GM18858 (cell line): ENCODE data around the gene EML5.

Experiments
- ATAC-seq: cut with Tn5 transposase; IDR thresholded peaks from one replicate; pipeline ENCODE4 v1.9.1; 2021; ENCODE audit not compliant: unreplicated experiment

The EML5 gene

DNA sequence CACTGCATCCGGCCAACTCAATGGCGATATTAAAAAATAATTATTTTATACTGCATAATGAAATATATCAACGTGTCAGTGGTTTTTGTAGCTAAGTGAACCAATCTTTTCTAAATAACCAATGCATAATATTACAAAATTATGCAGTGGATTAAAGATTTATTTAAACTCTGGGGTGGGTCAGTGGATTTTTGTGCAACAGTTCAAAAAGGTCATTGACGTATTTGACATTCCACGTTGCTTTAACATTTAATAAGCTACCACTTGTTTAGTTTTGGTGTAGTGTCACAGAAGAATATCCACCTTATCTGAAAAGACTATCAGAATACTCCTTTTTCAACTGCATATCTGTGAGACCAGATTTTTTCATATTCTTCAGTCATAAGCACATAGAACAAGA, 227.3 kb downstream of the EML5 start:
- ATAC-seq: no peak

DNA sequence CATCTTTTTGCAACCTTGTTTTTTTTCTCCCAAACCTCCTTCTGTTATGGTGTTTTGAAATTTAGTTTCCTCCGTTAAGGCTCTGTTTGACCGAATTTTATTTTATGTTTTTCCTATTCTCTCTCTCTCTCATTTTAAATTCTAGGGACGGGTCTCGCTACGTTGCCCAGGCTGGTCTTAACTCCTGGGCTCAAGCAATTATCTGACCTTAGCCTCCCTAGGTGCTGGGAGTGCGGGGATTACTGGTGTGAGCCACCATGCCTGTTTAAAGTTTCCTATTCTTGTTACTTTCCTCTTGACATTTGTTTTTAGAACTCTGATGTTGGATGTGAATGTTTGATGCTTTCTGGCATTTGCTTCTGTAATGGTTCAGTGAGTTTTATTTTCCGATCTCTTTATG, 228.9 kb downstream of the EML5 start:
- no peak for ATAC-seq

DNA sequence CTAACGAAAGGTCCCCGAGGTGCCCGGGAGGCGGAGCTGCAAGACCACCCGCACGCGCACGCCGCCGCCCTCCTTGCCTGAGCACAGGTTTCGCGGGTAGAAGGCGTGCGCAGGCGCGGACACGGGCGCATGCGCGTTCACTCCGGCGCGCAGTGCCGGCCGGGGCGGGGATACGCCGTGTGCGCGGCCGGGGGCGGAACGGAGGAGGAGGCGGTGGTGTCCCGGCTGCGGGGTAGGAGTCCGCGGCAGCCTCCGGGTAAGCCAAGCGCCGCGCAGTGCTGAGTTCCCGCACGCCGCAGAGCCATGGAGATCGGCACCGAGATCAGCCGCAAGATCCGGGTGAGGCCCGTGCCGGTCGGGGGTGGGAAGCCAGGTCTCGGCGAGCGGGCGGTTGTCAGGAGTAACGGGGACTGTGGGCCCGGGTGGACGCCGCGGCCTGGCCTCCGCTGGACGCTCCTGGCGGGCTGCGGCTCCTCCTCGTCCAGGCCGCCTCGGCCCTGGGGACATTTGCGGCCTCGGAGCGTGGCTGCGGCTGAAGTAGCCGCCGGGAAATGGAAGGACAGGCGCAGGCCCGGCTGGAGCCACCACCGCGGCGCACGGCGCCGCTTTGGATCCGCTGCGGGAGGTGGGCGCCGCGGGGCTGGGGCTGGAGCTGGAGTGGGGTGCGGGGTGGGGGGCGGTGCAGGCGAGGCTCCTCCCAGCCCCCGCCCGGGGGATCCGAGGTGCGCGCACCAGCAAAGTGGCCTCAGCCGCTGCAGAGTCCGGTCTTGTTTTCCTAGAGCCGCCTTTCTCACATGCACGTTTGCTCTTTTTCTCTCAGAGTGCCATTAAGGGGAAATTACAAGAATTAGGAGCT, 229.7 kb downstream of the EML5 start, which contains the start of gene ZC3H14:
TSS of gene ZC3H14 (plus strand) at position 207 of the 856 bp plus-strand sequence. CDS start at position 304, 97 bp downstream.
- ATAC-seq: peak; percentile 87

DNA sequence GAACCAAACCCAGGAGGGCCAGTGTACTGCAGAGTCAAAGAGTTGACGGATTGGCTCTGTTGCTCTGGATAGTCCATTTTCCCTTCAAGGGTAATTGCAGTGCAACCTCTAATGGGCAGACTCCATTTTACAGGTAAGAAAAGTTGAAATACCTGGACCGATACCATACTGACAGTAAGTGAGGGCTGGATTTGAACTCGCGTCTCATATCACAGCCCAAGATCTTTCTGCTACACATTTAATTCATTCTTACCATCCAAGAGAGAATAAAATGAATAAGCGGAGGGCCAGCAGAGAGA, 230.3 kb downstream of the EML5 start:
- ATAC-seq: no peak
